Esophagus muscularis mucosa (tissue), 4 donors: ENCODE results near the gene SLC7A8.

Experiments used
- CTCF ChIP-seq, 3 experiments: fragments of 200-600 bp in 2 of 3; fragments of 450-650 bp in 1 of 3; sonication (generic) in 2 of 3; IDR thresholded peaks; one replicate each; pipeline ENCODE4 v1.5.1; 2017 to 2019; ENCODE audit warnings: antibody characterized with exemption in 3 of 3, mild to moderate bottlenecking in 2 of 3, moderate library complexity in 1 of 3
- EP300 ChIP-seq: sonication (generic); formaldehyde crosslinking; IDR thresholded peaks from one replicate; pipeline ENCODE4 v1.6.1; 2017; ENCODE audit warnings: antibody characterized with exemption
- POLR2AphosphoS5 ChIP-seq, 2 donors: sonication (generic); formaldehyde crosslinking; IDR thresholded peaks; one replicate each; pipeline ENCODE4 v1.6.1; 2017; ENCODE audit warnings: antibody characterized with exemption in 2 of 2

- no peak for TF ChIP-seq EP300
- no peak for TF ChIP-seq POLR2AphosphoS5 (IDR thresholded peaks at IDR 0.05)
- no peak for TF ChIP-seq CTCF (IDR thresholded peaks at IDR 0.05)
Observed at GRCh38 chr14:23101986-23102625, 81.4 kb downstream of the SLC7A8 start.
